ENCODE measurements around the gene PTBP1. TPM values are rescaled to one million over a fixed set of nuclear protein-coding genes. Genes with fewer than 3 reads are reported as not detected.

The PTBP1 gene
- 223 to 257 TPM (median 229 TPM) in 5 replicates for total RNA-seq (2022; extraction: Qiagen RNA extraction; ENCODE audit: low read depth)

GRCh38 chr19:796692-797527, at the start of gene PTBP1:
PTBP1 (plus strand) TSS chr19:797452; CDS start chr19:797498, 46 bp downstream.

DNA sequence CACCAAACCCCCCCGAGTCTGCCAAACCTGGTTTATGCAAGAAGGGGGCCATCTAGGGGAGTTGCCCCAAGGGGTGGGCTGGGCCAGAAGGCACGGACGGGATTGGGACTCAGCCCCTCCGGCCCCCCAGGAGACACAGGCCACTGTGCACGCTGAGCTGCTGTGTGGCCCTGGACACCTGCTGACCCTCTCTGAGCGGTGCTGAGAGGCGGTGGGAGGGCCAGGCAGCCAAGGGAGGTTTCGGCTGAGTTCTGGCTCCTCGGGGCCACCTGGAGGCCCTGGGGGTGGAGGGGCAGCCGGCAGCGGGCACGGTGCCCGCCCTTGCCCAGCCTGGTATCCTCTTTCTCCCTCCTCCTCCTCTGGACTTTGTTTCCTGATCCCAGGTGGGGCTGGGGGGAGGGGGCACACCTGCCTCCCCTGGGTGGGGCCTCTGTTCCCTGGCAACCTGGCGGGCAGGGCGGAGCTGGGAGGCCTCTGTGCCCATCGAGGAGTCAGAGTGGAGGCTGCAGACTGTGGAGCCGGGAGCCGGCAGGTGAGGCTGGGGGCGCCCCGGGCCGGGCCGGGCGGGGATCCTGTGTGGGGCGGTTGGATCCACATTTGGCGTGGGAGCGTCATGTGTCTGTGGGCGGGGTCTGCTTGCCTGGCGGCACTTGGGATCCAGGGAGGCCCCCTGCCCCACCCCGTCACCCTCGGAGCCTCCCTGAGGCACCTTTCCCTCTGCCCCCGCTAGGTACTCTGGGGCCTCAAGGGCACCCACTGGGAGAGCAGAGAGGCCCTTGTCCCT, 46.4 kb upstream of the PTBP1 start, which contains the start of gene MISP:
MISP (plus strand) TSS at position 473 of the 784 bp plus-strand sequence. CDS start 5,835 bp downstream, outside the sequence.

GRCh38 chr19:821825-822503, 24.7 kb downstream of the PTBP1 start, which contains the start of gene PLPPR3:
PLPPR3 (minus strand) TSS chr19:821955; CDS start chr19:821559, 396 bp downstream.

GRCh38 chr19:827710-828321, 30.6 kb downstream of the PTBP1 start, which contains the start of gene AZU1:
AZU1 (plus strand) TSS chr19:827837; CDS start chr19:827847, 10 bp downstream.

DNA sequence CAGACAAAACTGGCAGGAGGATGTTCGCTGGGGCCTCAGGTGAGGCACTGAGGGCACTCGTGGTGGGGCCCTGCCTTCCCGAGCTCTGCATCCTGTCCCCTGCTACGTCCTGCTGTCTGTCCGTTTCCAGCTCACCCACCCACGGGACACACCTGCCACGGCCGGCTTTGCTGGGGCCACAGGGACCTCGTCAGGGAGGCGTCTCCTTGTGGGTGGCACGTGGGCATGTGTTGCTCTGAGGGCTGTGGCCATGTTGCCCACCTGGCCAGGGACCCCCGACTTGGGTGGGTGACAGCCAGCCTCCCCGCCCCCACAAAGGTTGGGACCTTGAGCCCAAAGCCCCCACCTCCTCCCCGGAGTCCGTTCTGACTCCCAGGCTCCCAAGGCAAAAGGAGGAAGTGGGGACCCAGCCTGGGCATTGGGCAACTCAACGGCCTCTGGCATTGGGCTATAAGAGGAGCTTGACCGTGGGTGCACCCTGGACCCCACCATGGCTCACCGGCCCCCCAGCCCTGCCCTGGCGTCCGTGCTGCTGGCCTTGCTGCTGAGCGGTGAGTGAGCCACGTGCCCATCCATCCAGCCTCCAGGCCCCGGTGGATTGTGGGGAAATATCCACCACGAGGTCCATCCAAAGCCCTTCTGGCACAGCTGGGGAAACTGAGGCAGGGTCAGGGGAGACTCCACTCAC, 43.4 kb downstream of the PTBP1 start, which contains the start of gene PRTN3:
PRTN3 (plus strand) TSS at position 481 of the 688 bp plus-strand sequence; CDS start at position 491, 10 bp downstream.

DNA sequence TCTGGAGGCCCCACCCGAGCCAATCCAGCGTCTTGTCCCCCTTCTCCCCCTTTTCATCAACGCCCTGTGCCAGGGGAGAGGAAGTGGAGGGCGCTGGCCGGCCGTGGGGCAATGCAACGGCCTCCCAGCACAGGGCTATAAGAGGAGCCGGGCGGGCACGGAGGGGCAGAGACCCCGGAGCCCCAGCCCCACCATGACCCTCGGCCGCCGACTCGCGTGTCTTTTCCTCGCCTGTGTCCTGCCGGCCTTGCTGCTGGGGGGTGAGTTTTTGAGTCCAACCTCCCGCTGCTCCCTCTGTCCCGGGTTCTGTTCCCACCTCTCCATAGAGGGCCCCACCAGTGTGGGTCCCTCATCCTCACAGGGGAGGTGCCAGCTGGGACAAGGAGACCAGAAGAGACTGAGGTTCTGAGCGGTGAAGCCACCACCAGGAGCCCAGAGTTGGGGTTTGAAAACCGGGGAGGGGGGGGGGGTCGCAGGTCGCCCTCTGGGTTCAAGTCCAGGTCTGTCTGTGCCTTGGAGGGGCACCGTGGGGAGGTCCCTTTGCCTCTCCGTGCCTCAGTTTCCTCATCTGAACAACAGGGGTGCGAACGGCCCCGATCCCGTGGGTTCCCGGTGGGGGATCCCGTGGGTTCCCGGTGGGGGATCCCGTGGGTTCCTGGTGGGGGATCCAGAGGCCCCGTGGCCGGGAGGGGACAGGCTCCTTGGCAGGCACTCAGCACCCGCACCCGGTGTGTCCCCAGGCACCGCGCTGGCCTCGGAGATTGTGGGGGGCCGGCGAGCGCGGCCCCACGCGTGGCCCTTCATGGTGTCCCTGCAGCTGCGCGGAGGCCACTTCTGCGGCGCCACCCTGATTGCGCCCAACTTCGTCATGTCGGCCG, 55.1 kb downstream of the PTBP1 start, which contains the start of gene ELANE:
ELANE (plus strand) TSS at position 168 of the 878 bp plus-strand sequence; CDS start at position 194, 26 bp downstream.

GRCh38 chr19:858868-859843, 61.9 kb downstream of the PTBP1 start, which contains the start of gene CFD:
CFD (plus strand) TSS chr19:859664; CDS start chr19:859690, 26 bp downstream.

Other genes with a start within 250 kb of the PTBP1 start
- 654 to 745 TPM (median 712 TPM) in 5 replicates for gene BSG, start 224.9 kb upstream of the PTBP1 start, total RNA-seq (2022; extraction: Qiagen RNA extraction; ENCODE audit: low read depth)
- 28.0 to 41.1 TPM (median 39.0 TPM) in 5 replicates for gene HCN2, start 207.6 kb upstream of the PTBP1 start, total RNA-seq (2022; extraction: Qiagen RNA extraction; ENCODE audit: low read depth)
- 79.8 to 102 TPM (median 97.1 TPM) in 5 replicates for gene POLRMT, start 163.9 kb upstream of the PTBP1 start, total RNA-seq (2022; extraction: Qiagen RNA extraction; ENCODE audit: low read depth)
- 0.58 to 1.1 TPM (median 0.88 TPM) in 5 replicates for gene FGF22, start 157.6 kb upstream of the PTBP1 start, total RNA-seq (2022; extraction: Qiagen RNA extraction; ENCODE audit: low read depth)
- gene RNF126, start 134.2 kb upstream of the PTBP1 start, total RNA-seq (2022; extraction: Qiagen RNA extraction; ENCODE audit: low read depth): 54.9 to 71.5 TPM (median 67.0 TPM) in 5 replicates
- gene FSTL3, start 121.1 kb upstream of the PTBP1 start, total RNA-seq (2022; extraction: Qiagen RNA extraction; ENCODE audit: low read depth): 118 to 154 TPM (median 135 TPM) in 5 replicates
- 0.13 TPM in 1 of 5 replicates, not detected in the others for gene PRSS57, start 102.0 kb upstream of the PTBP1 start, total RNA-seq (2022; extraction: Qiagen RNA extraction; ENCODE audit: low read depth)
- gene PALM, start 88.5 kb upstream of the PTBP1 start, total RNA-seq (2022; extraction: Qiagen RNA extraction; ENCODE audit: low read depth): 10.0 to 17.7 TPM (median 15.2 TPM) in 5 replicates
- gene MISP, start 46.3 kb upstream of the PTBP1 start, total RNA-seq (2022; extraction: Qiagen RNA extraction; ENCODE audit: low read depth): 75.0 to 98.0 TPM (median 94.7 TPM) in 5 replicates
- 2.7 to 5.0 TPM (median 4.1 TPM) in 5 replicates for gene PLPPR3, start 24.5 kb downstream of the PTBP1 start, total RNA-seq (2022; extraction: Qiagen RNA extraction; ENCODE audit: low read depth)
- 0.08 to 0.21 TPM (median 0.19 TPM) in 4 of 5 replicates, not detected in the other for gene AZU1, start 30.4 kb downstream of the PTBP1 start, total RNA-seq (2022; extraction: Qiagen RNA extraction; ENCODE audit: low read depth)
- gene PRTN3, start 43.5 kb downstream of the PTBP1 start, total RNA-seq (2022; extraction: Qiagen RNA extraction; ENCODE audit: low read depth): 0.21 to 0.36 TPM (median 0.29 TPM) in 4 of 5 replicates, not detected in the other
- gene ELANE, start 54.9 kb downstream of the PTBP1 start, total RNA-seq (2022; extraction: Qiagen RNA extraction; ENCODE audit: low read depth): not detected in 5 replicates
- 8.5 to 21.1 TPM (median 18.0 TPM) in 5 replicates for gene CFD, start 62.2 kb downstream of the PTBP1 start, total RNA-seq (2022; extraction: Qiagen RNA extraction; ENCODE audit: low read depth)
- gene MED16, start 95.7 kb downstream of the PTBP1 start, total RNA-seq (2022; extraction: Qiagen RNA extraction; ENCODE audit: low read depth): 11.0 to 24.5 TPM (median 19.4 TPM) in 5 replicates
- not detected in 5 replicates for gene RNU6-9, start 96.0 kb downstream of the PTBP1 start, total RNA-seq (2022; extraction: Qiagen RNA extraction; ENCODE audit: low read depth)
- gene R3HDM4, start 115.8 kb downstream of the PTBP1 start, total RNA-seq (2022; extraction: Qiagen RNA extraction; ENCODE audit: low read depth): 26.7 to 41.0 TPM (median 37.5 TPM) in 5 replicates
- gene KISS1R, start 119.9 kb downstream of the PTBP1 start, total RNA-seq (2022; extraction: Qiagen RNA extraction; ENCODE audit: low read depth): 0.38 to 0.48 TPM (median 0.46 TPM) in 4 of 5 replicates, not detected in the other
- gene ARID3A, start 128.6 kb downstream of the PTBP1 start, total RNA-seq (2022; extraction: Qiagen RNA extraction; ENCODE audit: low read depth): 2.9 to 5.8 TPM (median 5.2 TPM) in 5 replicates
- 40.6 to 72.1 TPM (median 63.9 TPM) in 5 replicates for gene WDR18, start 186.9 kb downstream of the PTBP1 start, total RNA-seq (2022; extraction: Qiagen RNA extraction; ENCODE audit: low read depth)
- gene GRIN3B, start 203.0 kb downstream of the PTBP1 start, total RNA-seq (2022; extraction: Qiagen RNA extraction; ENCODE audit: low read depth): 1.3 to 3.1 TPM (median 2.6 TPM) in 5 replicates
- gene TMEM259, start 223.7 kb downstream of the PTBP1 start, total RNA-seq (2022; extraction: Qiagen RNA extraction; ENCODE audit: low read depth): 72.1 to 118 TPM (median 104 TPM) in 5 replicates
- gene RNU6-2, start 224.1 kb downstream of the PTBP1 start, total RNA-seq (2022; extraction: Qiagen RNA extraction; ENCODE audit: low read depth): not detected in 5 replicates
- gene CNN2, start 229.2 kb downstream of the PTBP1 start, total RNA-seq (2022; extraction: Qiagen RNA extraction; ENCODE audit: low read depth): 48.1 to 59.4 TPM (median 53.7 TPM) in 5 replicates
- gene ABCA7, start 242.7 kb downstream of the PTBP1 start, total RNA-seq (2022; extraction: Qiagen RNA extraction; ENCODE audit: low read depth): 5.8 to 11.0 TPM (median 7.6 TPM) in 5 replicates

Data from A549 treated with CpdA at 1 μM for 4 hours (cell line).